Trophoblast cell (in vitro differentiated cells and primary cell): ENCODE data around the gene CASZ1.

Experiments
- DNase-seq, 2 donors: peaks; one replicate each; pipeline ENCODE4 v3.0.0-alpha.2; 2016
- H2AFZ ChIP-seq: 2 replicates; pipeline ENCODE4 v1.6.1; 2013; ENCODE audit warnings: low read length, moderate library complexity, mild to moderate bottlenecking; ENCODE audit not compliant: insufficient read depth, poor library complexity
- H2AK5ac ChIP-seq: 2 replicates; pipeline ENCODE4 v1.6.1; 2013; ENCODE audit warnings: mild to moderate bottlenecking, low read length
- H2BK120ac ChIP-seq: 2 replicates; pipeline ENCODE4 v1.6.1; 2013; ENCODE audit warnings: low read length, mild to moderate bottlenecking, moderate library complexity; ENCODE audit not compliant: insufficient read depth, poor library complexity
- H2BK12ac ChIP-seq: 2 replicates; pipeline ENCODE4 v1.6.1; 2013; ENCODE audit warnings: mild to moderate bottlenecking, low read length, moderate library complexity
- H2BK5ac ChIP-seq: 2 replicates; pipeline ENCODE4 v1.6.1; 2013; ENCODE audit warnings: low read length, low read depth, moderate library complexity, mild to moderate bottlenecking; ENCODE audit not compliant: poor library complexity
- H3K14ac ChIP-seq: 2 replicates; pipeline ENCODE4 v1.6.1; 2013; ENCODE audit warnings: mild to moderate bottlenecking, low read length
- H3K18ac ChIP-seq: 2 replicates; pipeline ENCODE4 v1.6.1; 2013; ENCODE audit warnings: mild to moderate bottlenecking, low read length
- H3K23ac ChIP-seq: 2 replicates; pipeline ENCODE4 v1.6.1; 2013; ENCODE audit warnings: low read length
- H3K27ac ChIP-seq: 2 replicates; pipeline ENCODE4 v1.5.1; 2013; ENCODE audit warnings: low read depth, mild to moderate bottlenecking, inconsistent platforms, low read length, moderate library complexity
- H3K27me3 ChIP-seq: 2 replicates; pipeline ENCODE4 v1.6.1; 2013; ENCODE audit warnings: inconsistent platforms, mild to moderate bottlenecking, low read length, moderate library complexity; ENCODE audit not compliant: insufficient read depth
- H3K36me3 ChIP-seq, 2 experiments: 1 replicate in 1 of 2; 2 replicates in 1 of 2; pipeline ENCODE4 v1.6.1; 2013; ENCODE audit warnings: low read length in 2 of 2, mild to moderate bottlenecking in 2 of 2, moderate library complexity in 1 of 2; ENCODE audit not compliant: insufficient read depth in 2 of 2, control insufficient read depth in 1 of 2
- H3K4ac ChIP-seq: 2 replicates; pipeline ENCODE4 v1.6.1; 2013; ENCODE audit warnings: low read depth, mild to moderate bottlenecking, low read length, moderate library complexity
- H3K4me1 ChIP-seq, 2 experiments: 1 replicate in 1 of 2; 2 replicates in 1 of 2; pipeline ENCODE4 v1.6.1; 2013; ENCODE audit warnings: low read length in 2 of 2, mild to moderate bottlenecking in 2 of 2, moderate library complexity in 1 of 2; ENCODE audit not compliant: insufficient read depth in 2 of 2, control insufficient read depth in 1 of 2
- H3K4me2 ChIP-seq: 2 replicates; pipeline ENCODE4 v1.6.1; 2013; ENCODE audit warnings: inconsistent platforms, mild to moderate bottlenecking, low read length, moderate library complexity
- H3K4me3 ChIP-seq: 2 replicates; pipeline ENCODE4 v1.5.1; 2013; ENCODE audit warnings: mild to moderate bottlenecking, low read depth, low read length, inconsistent platforms
- H3K79me1 ChIP-seq: one replicate; pipeline ENCODE4 v1.6.1; 2013; ENCODE audit warnings: low read length
- H3K79me2 ChIP-seq: 2 replicates; pipeline ENCODE4 v1.6.1; 2013; ENCODE audit warnings: low read length, mild to moderate bottlenecking; ENCODE audit not compliant: control insufficient read depth, insufficient read depth, poor library complexity
- H3K9ac ChIP-seq: 2 replicates; pipeline ENCODE4 v1.6.1; 2013; ENCODE audit warnings: mild to moderate bottlenecking, low read length
- H3K9me3 ChIP-seq: 2 replicates; pipeline ENCODE4 v1.6.1; 2013; ENCODE audit warnings: low read depth, mild to moderate bottlenecking, control low read depth, inconsistent platforms, low read length; ENCODE audit not compliant: insufficient read depth
- H4K12ac ChIP-seq: 2 replicates; pipeline ENCODE4 v1.6.1; 2013; ENCODE audit warnings: low read depth, mild to moderate bottlenecking, low read length, moderate library complexity
- H4K8ac ChIP-seq: 2 replicates; pipeline ENCODE4 v1.6.1; 2013; ENCODE audit warnings: low read depth, mild to moderate bottlenecking, low read length, moderate library complexity
- H4K91ac ChIP-seq: one replicate; pipeline ENCODE4 v1.6.1; 2013; ENCODE audit warnings: low read depth, mild to moderate bottlenecking, low read length, moderate library complexity
- WGBS: extraction: QIAGEN DNeasy Blood & Tissue Kit; methylation state at CpG from one replicate; pipeline ENCODE4 v1.1.7; 2013; ENCODE audit warnings: missing lambda C conversion rate; ENCODE audit not compliant: insufficient read length, insufficient coverage; ENCODE audit errors: extremely low coverage; 5-methylcytosine and 5-hydroxymethylcytosine counted together

CASZ1 gene

DNA sequence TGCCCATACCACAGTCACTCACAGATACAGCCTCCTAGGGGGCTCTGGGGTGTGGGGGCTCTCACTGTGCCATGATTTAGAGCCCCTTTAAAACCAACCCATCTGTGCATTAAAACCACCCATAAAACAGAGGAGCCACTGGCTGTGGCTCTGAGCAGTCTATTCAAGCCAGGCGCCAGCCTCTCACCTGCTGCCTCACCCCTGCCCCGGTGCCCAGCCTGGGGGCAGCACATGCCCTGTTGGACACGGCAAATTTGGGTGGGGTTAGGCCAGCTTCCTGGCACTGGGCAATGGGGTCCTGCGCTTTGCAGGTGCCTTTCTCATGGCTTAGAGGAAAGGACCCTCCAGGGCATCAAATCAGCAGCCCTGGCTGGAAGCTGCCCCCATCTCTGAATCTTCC is 73.1 kb downstream of the CASZ1 start:
- no peak overlapping the region for H3K27ac ChIP-seq
- no peak overlapping the region for H2BK5ac ChIP-seq
- H2BK120ac ChIP-seq: no peak overlapping the region
- H3K4ac ChIP-seq: no peak overlapping the region
- H3K4me1 ChIP-seq: no peaks in the 10 kb centered on the region
- H3K79me2 ChIP-seq: no peaks in the 10 kb centered on the region
- no peak overlapping the region for H2AK5ac ChIP-seq
- H3K14ac ChIP-seq: no peak overlapping the region
- H2AFZ ChIP-seq: no peak overlapping the region
- no peak overlapping the region for H4K8ac ChIP-seq
- H3K27me3 ChIP-seq: no peaks in the 10 kb centered on the region
- no peak overlapping the region for H3K4me2 ChIP-seq
- H2BK12ac ChIP-seq: no peak overlapping the region
- H3K9me3 ChIP-seq: peaks cover 3% of the 10 kb centered on the region
- H3K79me1 ChIP-seq: no peaks in the 10 kb centered on the region
- H3K9ac ChIP-seq: no peak overlapping the region
- H4K91ac ChIP-seq: no peak overlapping the region
- no peak overlapping the region for H3K4me3 ChIP-seq
- no CpG with 5 or more reads among the region's 4 CpGs for WGBS
- no peak overlapping the region for H3K18ac ChIP-seq
- H4K12ac ChIP-seq: no peak overlapping the region
- no peaks in the 10 kb centered on the region for H3K36me3 ChIP-seq
- H3K23ac ChIP-seq: no peak overlapping the region
- DNase-seq: no peak

DNA sequence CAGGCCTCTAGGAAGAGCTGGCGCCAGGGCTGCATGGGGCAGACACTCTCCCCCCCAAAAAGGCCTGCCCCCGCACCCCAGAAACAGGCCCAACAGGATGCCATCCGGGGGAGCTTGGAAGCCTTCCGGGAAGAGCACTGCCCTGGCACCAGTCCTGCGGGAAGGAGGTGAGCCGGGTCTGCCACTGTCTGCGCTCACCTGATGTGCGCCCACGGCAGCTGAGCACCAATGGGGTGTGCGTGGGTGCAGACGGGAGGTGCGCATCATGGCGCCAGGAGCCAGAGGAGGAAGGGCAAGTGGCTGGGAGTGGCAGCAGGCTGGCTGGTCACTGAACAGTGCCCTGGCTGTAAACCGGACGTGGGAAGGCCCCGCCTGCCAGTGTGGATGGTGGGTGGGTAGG is 73.6 kb downstream of the CASZ1 start:
- Histone ChIP-seq H4K91ac (no peak overlapping the region), H3K4ac (no peak overlapping the region), H3K4me3 (peak overlapping the region; percentile 5), H4K12ac (no peak overlapping the region), H4K8ac (no peak overlapping the region), H3K27me3 (no peaks in the 10 kb centered on the region), H3K4me2 (no peak overlapping the region), H3K36me3 (no peaks in the 10 kb centered on the region), H3K18ac (no peak overlapping the region), H3K23ac (no peak overlapping the region), H2BK120ac (no peak overlapping the region), H3K4me1 (no peaks in the 10 kb centered on the region), H2AK5ac (no peak overlapping the region), H3K79me2 (no peaks in the 10 kb centered on the region), H3K14ac (no peak overlapping the region), H2AFZ (no peak overlapping the region), H3K79me1 (no peaks in the 10 kb centered on the region), H3K9ac (no peak overlapping the region), H3K27ac (no peak overlapping the region), H3K9me3 (peaks cover 3% of the 10 kb centered on the region), H2BK12ac (no peak overlapping the region), H2BK5ac (no peak overlapping the region)
- DNase-seq: no peak
- no CpG with 5 or more reads among the region's 16 CpGs for WGBS

DNA sequence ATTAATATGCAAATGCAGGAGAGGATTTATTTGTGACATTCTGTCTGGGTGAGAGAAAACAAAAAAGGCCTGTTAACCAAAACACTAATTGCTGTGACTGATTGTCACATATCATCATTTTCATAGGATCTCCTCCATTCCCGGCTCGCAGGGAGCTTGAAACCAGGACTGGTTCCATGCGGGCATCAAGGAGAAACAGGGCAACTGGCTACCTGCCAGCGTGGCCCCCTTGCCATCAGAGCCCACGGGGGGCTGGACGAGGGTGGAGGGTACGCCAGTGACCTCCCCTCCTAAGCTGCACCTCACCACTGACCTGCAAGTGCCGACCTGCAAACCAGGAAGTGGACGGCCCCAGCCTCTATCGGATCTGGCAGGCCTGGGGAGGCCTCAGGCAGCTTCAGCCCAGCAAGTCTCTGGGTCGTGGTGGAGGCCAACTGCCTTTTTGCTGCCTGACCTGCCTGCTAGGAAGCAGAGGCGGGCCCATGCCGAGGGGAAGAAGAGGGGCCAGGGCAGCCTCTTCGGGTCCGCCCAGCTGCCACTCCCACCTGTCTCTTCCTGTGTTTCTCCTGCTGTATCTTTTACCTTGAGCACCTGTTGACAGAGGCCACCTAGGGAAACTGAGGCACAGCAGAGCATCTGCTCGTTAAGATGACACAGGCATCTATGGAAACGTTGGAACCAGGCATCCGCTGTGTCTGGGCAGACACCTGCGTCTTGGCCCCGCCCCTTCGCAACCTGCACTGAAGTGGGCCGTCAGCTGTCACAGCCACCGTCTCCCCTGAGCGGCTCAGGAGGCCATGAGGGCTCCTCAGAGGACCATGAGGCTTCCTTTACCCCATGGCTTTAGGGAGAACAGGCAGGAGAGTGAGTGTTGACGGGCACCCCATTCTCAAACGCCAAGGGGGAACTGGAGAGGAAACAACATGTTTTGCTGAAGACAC is 74.8 kb downstream of the CASZ1 start:
- H2BK5ac ChIP-seq: no peak overlapping the region
- no CpG with 5 or more reads among the region's 26 CpGs for WGBS
- H4K91ac ChIP-seq: no peak overlapping the region
- no peak overlapping the region for H2AFZ ChIP-seq
- no peak overlapping the region for H3K23ac ChIP-seq
- H2AK5ac ChIP-seq: no peak overlapping the region
- H3K79me2 ChIP-seq: no peaks in the 10 kb centered on the region
- no peak overlapping the region for H3K18ac ChIP-seq
- H4K12ac ChIP-seq: no peak overlapping the region
- H2BK120ac ChIP-seq: no peak overlapping the region
- H3K4me3 ChIP-seq: no peak overlapping the region
- no peak overlapping the region for H3K4me2 ChIP-seq
- H2BK12ac ChIP-seq: no peak overlapping the region
- peak in 1 of 2 donors; percentile 8 for DNase-seq
- H3K79me1 ChIP-seq: no peaks in the 10 kb centered on the region
- H3K27me3 ChIP-seq: no peaks in the 10 kb centered on the region
- H3K14ac ChIP-seq: no peak overlapping the region
- H3K4me1 ChIP-seq: no peaks in the 10 kb centered on the region
- H3K9ac ChIP-seq: no peak overlapping the region
- H3K27ac ChIP-seq: no peak overlapping the region
- no peaks in the 10 kb centered on the region for H3K36me3 ChIP-seq
- H3K9me3 ChIP-seq: peaks cover 3% of the 10 kb centered on the region
- H4K8ac ChIP-seq: no peak overlapping the region
- no peak overlapping the region for H3K4ac ChIP-seq

DNA sequence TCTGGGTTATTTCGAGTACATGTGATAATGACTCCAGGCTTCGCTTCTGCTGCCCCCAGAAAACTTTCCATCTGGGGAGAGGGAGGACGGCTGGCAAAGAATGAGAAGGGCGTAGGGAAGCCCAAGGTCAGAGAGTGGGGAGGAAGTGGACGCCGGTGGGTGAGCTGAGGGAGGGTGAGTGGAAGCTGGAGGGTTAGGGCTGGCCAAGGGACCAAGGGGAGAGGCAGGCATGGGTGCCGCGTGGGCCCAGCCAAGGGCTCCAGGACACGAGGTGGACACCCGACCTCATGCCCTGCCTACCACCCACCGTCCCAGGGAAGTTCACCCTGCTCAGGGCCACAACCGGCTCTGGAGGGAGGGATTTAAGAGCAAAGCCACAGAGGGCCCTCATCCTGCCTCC is 75.8 kb downstream of the CASZ1 start:
- no peak overlapping the region for H3K9ac ChIP-seq
- no peaks in the 10 kb centered on the region for H3K36me3 ChIP-seq
- no peak overlapping the region for H3K27ac ChIP-seq
- H4K91ac ChIP-seq: no peak overlapping the region
- H3K14ac ChIP-seq: no peak overlapping the region
- no peaks in the 10 kb centered on the region for H3K79me1 ChIP-seq
- H2BK12ac ChIP-seq: no peak overlapping the region
- no peak overlapping the region for H2BK5ac ChIP-seq
- H3K4me2 ChIP-seq: no peak overlapping the region
- WGBS: no CpG with 5 or more reads among the region's 12 CpGs
- H3K79me2 ChIP-seq: no peaks in the 10 kb centered on the region
- no peaks in the 10 kb centered on the region for H3K4me1 ChIP-seq
- no peak overlapping the region for H2AK5ac ChIP-seq
- no peak overlapping the region for H3K4ac ChIP-seq
- no peak overlapping the region for H3K23ac ChIP-seq
- no peak overlapping the region for H3K18ac ChIP-seq
- H2AFZ ChIP-seq: no peak overlapping the region
- H3K27me3 ChIP-seq: no peaks in the 10 kb centered on the region
- H4K8ac ChIP-seq: no peak overlapping the region
- DNase-seq: no peak
- H3K9me3 ChIP-seq: peaks cover 3% of the 10 kb centered on the region
- no peak overlapping the region for H2BK120ac ChIP-seq
- no peak overlapping the region for H4K12ac ChIP-seq
- H3K4me3 ChIP-seq: no peak overlapping the region
